K562 (cell line): ENCODE results near the gene YJEFN3. TPM values are rescaled to one million over a fixed set of nuclear protein-coding genes. Genes with fewer than 3 reads are reported as not detected.

Experiments used
- ATF2 ChIP-seq: sonication (generic); formaldehyde crosslinking; IDR thresholded peaks from 2 replicates; pipeline ENCODE4 v1.8.1; 2022; ENCODE audit warnings: missing genetic modification reagents
- BRCA1 ChIP-seq, 2 experiments: fragments of 450-650 bp in 1 of 2; sonication (generic) in 1 of 2; formaldehyde crosslinking in 1 of 2; IDR thresholded peaks; 2 replicates each; pipeline versions ENCODE4 v1.5.0 to v1.6.1; 2017 to 2020; ENCODE audit warnings: mild to moderate bottlenecking in 1 of 2, missing genetic modification reagents in 1 of 2
- BRD4 ChIP-seq: fragments of 200-600 bp; sonication (generic); IDR thresholded peaks from 2 replicates; pipeline ENCODE4 v1.6.1; 2017; ENCODE audit warnings: inconsistent platforms
- CHD1 ChIP-seq: fragments of 200-600 bp; sonication (generic); IDR thresholded peaks from one replicate; pipeline ENCODE4 v1.6.1; 2012; ENCODE audit warnings: mild to moderate bottlenecking, moderate library complexity, low read length, inconsistent platforms
- CTBP1 ChIP-seq: fragments of 450-650 bp; IDR thresholded peaks from 2 replicates; pipeline ENCODE4 v1.6.1; 2016; ENCODE audit warnings: borderline replicate concordance
- DEAF1 ChIP-seq: fragments of 450-650 bp; formaldehyde crosslinking; IDR thresholded peaks from 2 replicates; pipeline ENCODE4 v1.4.0; 2020; ENCODE audit warnings: mild to moderate bottlenecking, moderate library complexity
- EP400 ChIP-seq: fragments of 450-650 bp; IDR thresholded peaks from 2 replicates; pipeline ENCODE4 v1.6.1; 2017; ENCODE audit warnings: antibody characterized with exemption, mild to moderate bottlenecking, moderate library complexity
- FOXJ2 ChIP-seq: fragments of 200-800 bp; sonication (Bioruptor generic); IDR thresholded peaks from 2 replicates; pipeline ENCODE4 v1.6.1; 2016; ENCODE audit warnings: missing genetic modification characterization, missing compliant biosample characterization
- HNRNPL ChIP-seq: fragments of 200-400 bp; formaldehyde crosslinking; IDR thresholded peaks from 2 replicates; pipeline ENCODE4 v1.6.1; 2017; ENCODE audit warnings: low read depth, mild to moderate bottlenecking, low read length
- HNRNPUL1 ChIP-seq: fragments of 200-400 bp; formaldehyde crosslinking; IDR thresholded peaks from 2 replicates; pipeline ENCODE4 v1.6.1; 2017; ENCODE audit warnings: low read length
- IRF9 ChIP-seq: fragments of 450-650 bp; IDR thresholded peaks from 2 replicates; pipeline ENCODE4 v1.6.1; 2016; ENCODE audit warnings: missing biosample characterization, missing genetic modification characterization
- L3MBTL2 ChIP-seq: fragments of 450-650 bp; IDR thresholded peaks from 2 replicates; pipeline ENCODE4 v1.6.1; 2016; ENCODE audit warnings: mild to moderate bottlenecking, moderate library complexity
- MEF2D ChIP-seq: conservative IDR thresholded peaks from 2 replicates; pipeline ENCODE4 v1.6.1; 2016; ENCODE audit warnings: low read depth, missing genetic modification characterization, missing compliant biosample characterization
- MYNN ChIP-seq, 2 experiments: sonication (generic); formaldehyde crosslinking in 1 of 2; IDR thresholded peaks; 2 replicates each; pipeline versions ENCODE4 v1.5.0 to v1.6.1; 2016 to 2020; ENCODE audit warnings: antibody characterized with exemption in 1 of 2, missing genetic modification reagents in 1 of 2
- NCOA4 ChIP-seq: fragments of 450-650 bp; IDR thresholded peaks from 2 replicates; pipeline ENCODE4 v1.6.1; 2018; ENCODE audit warnings: mild to moderate bottlenecking; ENCODE audit not compliant: partially characterized antibody
- TAF9B ChIP-seq: fragments of 450-650 bp; IDR thresholded peaks from 2 replicates; pipeline ENCODE4 v1.6.1; 2018; ENCODE audit warnings: mild to moderate bottlenecking; ENCODE audit not compliant: partially characterized antibody
- ZMIZ1 ChIP-seq, 2 experiments: fragments of 150-350 bp in 1 of 2; IDR thresholded peaks; 2 replicates each; pipeline ENCODE4 v1.6.1; 2012 to 2016; ENCODE audit warnings: low read depth in 2 of 2, low read length in 2 of 2, mild to moderate bottlenecking in 1 of 2, moderate library complexity in 1 of 2
- polyA plus RNA-seq, 8 experiments: library from polyadenylated mRNA; depleted of rRNA in 4 of 8; stranded (reverse) in 5 of 8; unstranded in 3 of 8; fragments of >200 nt; fragmentation: Nextera tagmentation in 2 of 8; fragmentation: Illumina TruSeq in 1 of 8; extraction: Ambion mirVana in 2 of 8; extraction: Trizol in 1 of 8; gene quantifications; 2 replicates each; pipeline versions ENCODE4 v1.2.1 to v1.2.3, GENCODE V29; 2011 to 2014; ENCODE audit warnings: inconsistent platforms in 1 of 8, missing spikeins in 1 of 8
- total RNA-seq, 7 experiments: library from RNA; depleted of rRNA in 6 of 7; stranded (reverse); fragments of >200 nt in 6 of 7; fragmentation: Illumina TruSeq in 2 of 7; extraction: Trizol in 2 of 7; gene quantifications; 2 replicates each; pipeline versions ENCODE4 v1.2.1 to v1.2.3, GENCODE V29; 2011 to 2021; ENCODE audit warnings: low replicate concordance in 1 of 7

Gene YJEFN3
- total and polyA plus RNA-seq, 9 of the 15 experiments (the other 6 are each of a cell fraction or from before 2014, with no cell fraction given) = 0.04 to 5.8 (median 1.3) TPM; not detected in 1

- TF ChIP-seq BRCA1 (IDR thresholded peaks at IDR 0.05) = no peak
- no peak for TF ChIP-seq BRCA1 (CRISPR knock-in tag; IDR thresholded peaks at IDR 0.05)
- no peak for TF ChIP-seq FOXJ2
- TF ChIP-seq IRF9 (tag) = no peak
- peak; percentile 95 for TF ChIP-seq TAF9B
- no peak for TF ChIP-seq MEF2D (tag)
- no peak for TF ChIP-seq NCOA4
- TF ChIP-seq BRD4 = peak; percentile 53; the same call in 1 of the 2 replicates
- TF ChIP-seq ZMIZ1 (IDR thresholded peaks at IDR 0.05; ENCODE audit: low read depth in 2 of 2, low read length in 2 of 2) = peak in 1 of 2 experiments; percentile 60; a peak in 1 of 4 replicates
- TF ChIP-seq HNRNPL = no peak
- peak; percentile 82 for TF ChIP-seq L3MBTL2
- TF ChIP-seq HNRNPUL1 = no peak
- TF ChIP-seq MYNN (IDR thresholded peaks at IDR 0.05) = no peak
- TF ChIP-seq MYNN (CRISPR knock-in tag; IDR thresholded peaks at IDR 0.05) = no peak
- peak; percentile 89 for TF ChIP-seq EP400
- peak; percentile 63; the same call in 1 of the 2 replicates for TF ChIP-seq CTBP1
- TF ChIP-seq DEAF1 (CRISPR knock-in tag) = no peak
- no peak for TF ChIP-seq ATF2
- TF ChIP-seq CHD1 = no peak
Measured at GRCh38 chr19:19515642-19516519, 12.8 kb upstream of the YJEFN3 start, which contains the start of gene NDUFA13 (continued).
